Breast epithelium (tissue), 4 donors: ENCODE data around the gene SMYD2. TPM values are rescaled to one million over a fixed set of nuclear protein-coding genes. Genes with fewer than 3 reads are reported as not detected.
"Not testable (repeated sequence)": the region's sequence is repeated elsewhere in the genome, so short reads cannot be mapped to it uniquely, and the experiment has no call there.

Source experiments
- DNase-seq, 2 donors: peaks; one replicate each; pipeline ENCODE4 v3.0.0-alpha.2; 2019; ENCODE audit warnings: low spot score in 2 of 2
- H3K27ac ChIP-seq, 2 donors: fragments of 200-600 bp; sonication (generic) in 1 of 2; one replicate each; pipeline ENCODE4 v1.5.1; 2016 to 2019; ENCODE audit warnings: mild to moderate bottlenecking in 1 of 2
- H3K27me3 ChIP-seq, 2 donors: fragments of 200-600 bp; sonication (generic) in 1 of 2; one replicate each; pipeline versions ENCODE4 v1.5.1 to v1.6.0; 2017 to 2019; ENCODE audit warnings: control low read depth in 1 of 2, mild to moderate bottlenecking in 1 of 2
- H3K36me3 ChIP-seq: fragments of 200-600 bp; one replicate; pipeline ENCODE4 v1.5.1; 2019
- H3K4me1 ChIP-seq, 2 donors: fragments of 200-600 bp; sonication (generic); one replicate each; pipeline ENCODE4 v1.5.1; 2016 to 2019; ENCODE audit warnings: control low read depth in 1 of 2
- H3K4me3 ChIP-seq, 3 donors: fragments of 200-600 bp; sonication (generic); 1 replicate in 2 of 3; 2 replicates in 1 of 3; pipeline ENCODE4 v1.5.1; 2016 to 2019; ENCODE audit warnings: mild to moderate bottlenecking in 3 of 3, moderate library complexity in 2 of 3
- H3K9me3 ChIP-seq, 2 donors: fragments of 200-600 bp; sonication (generic) in 1 of 2; one replicate each; pipeline ENCODE4 v1.5.1; 2016 to 2019; ENCODE audit warnings: control low read depth in 1 of 2
- POLR2A ChIP-seq: fragments of 450-650 bp; IDR thresholded peaks from one replicate; pipeline ENCODE4 v1.6.1; 2016; ENCODE audit warnings: antibody characterized with exemption, mild to moderate bottlenecking, moderate library complexity
- POLR2AphosphoS5 ChIP-seq, 3 donors: sonication (generic); formaldehyde crosslinking; IDR thresholded peaks; one replicate each; pipeline ENCODE4 v1.6.1; 2017; ENCODE audit warnings: antibody characterized with exemption in 3 of 3
- intact Hi-C: fragments of 100-400 bp; cut with DNase I; formaldehyde crosslinking; loops from one replicate; pipeline ENCODE4 v1.15.1; 2023; ENCODE audit warnings: low total_unique reads
- total RNA-seq, 3 donors: library from RNA; depleted of rRNA; stranded (reverse); fragments of >200 nt; gene quantifications; one replicate each; pipeline ENCODE4 v1.1.0, GENCODE V29; 2016
- TF ChIP-seq, protein P1 (sequence below), 3 donors: fragments of 450-650 bp; IDR thresholded peaks; one replicate each; pipeline ENCODE4 v1.5.1; 2016 to 2017; ENCODE audit warnings: antibody characterized with exemption in 3 of 3, mild to moderate bottlenecking in 3 of 3, moderate library complexity in 3 of 3

Gene SMYD2
- total RNA-seq, 3 donors from 2014 or later: 30.9 to 37.3 (median 37.0) TPM

GRCh38 chr1:214271174-214271858 lies 9.6 kb upstream of the SMYD2 start:
- no peaks in the 10 kb centered on the region for H3K4me1 ChIP-seq
- TF ChIP-seq POLR2A (no peak), POLR2AphosphoS5 (IDR thresholded peaks at IDR 0.05) (no peak)
- TF ChIP-seq, protein P1, sequence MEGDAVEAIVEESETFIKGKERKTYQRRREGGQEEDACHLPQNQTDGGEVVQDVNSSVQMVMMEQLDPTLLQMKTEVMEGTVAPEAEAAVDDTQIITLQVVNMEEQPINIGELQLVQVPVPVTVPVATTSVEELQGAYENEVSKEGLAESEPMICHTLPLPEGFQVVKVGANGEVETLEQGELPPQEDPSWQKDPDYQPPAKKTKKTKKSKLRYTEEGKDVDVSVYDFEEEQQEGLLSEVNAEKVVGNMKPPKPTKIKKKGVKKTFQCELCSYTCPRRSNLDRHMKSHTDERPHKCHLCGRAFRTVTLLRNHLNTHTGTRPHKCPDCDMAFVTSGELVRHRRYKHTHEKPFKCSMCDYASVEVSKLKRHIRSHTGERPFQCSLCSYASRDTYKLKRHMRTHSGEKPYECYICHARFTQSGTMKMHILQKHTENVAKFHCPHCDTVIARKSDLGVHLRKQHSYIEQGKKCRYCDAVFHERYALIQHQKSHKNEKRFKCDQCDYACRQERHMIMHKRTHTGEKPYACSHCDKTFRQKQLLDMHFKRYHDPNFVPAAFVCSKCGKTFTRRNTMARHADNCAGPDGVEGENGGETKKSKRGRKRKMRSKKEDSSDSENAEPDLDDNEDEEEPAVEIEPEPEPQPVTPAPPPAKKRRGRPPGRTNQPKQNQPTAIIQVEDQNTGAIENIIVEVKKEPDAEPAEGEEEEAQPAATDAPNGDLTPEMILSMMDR (IDR thresholded peaks at IDR 0.05): no peak
- intact Hi-C loops: no loop called here
- no peaks in the 10 kb centered on the region for H3K36me3 ChIP-seq
- no peaks in the 10 kb centered on the region for H3K27me3 ChIP-seq
- DNase-seq: no peak
- no peak overlapping the region for H3K4me3 ChIP-seq
- no peaks in the 10 kb centered on the region for H3K9me3 ChIP-seq
- H3K27ac ChIP-seq: no peak overlapping the region

DNA sequence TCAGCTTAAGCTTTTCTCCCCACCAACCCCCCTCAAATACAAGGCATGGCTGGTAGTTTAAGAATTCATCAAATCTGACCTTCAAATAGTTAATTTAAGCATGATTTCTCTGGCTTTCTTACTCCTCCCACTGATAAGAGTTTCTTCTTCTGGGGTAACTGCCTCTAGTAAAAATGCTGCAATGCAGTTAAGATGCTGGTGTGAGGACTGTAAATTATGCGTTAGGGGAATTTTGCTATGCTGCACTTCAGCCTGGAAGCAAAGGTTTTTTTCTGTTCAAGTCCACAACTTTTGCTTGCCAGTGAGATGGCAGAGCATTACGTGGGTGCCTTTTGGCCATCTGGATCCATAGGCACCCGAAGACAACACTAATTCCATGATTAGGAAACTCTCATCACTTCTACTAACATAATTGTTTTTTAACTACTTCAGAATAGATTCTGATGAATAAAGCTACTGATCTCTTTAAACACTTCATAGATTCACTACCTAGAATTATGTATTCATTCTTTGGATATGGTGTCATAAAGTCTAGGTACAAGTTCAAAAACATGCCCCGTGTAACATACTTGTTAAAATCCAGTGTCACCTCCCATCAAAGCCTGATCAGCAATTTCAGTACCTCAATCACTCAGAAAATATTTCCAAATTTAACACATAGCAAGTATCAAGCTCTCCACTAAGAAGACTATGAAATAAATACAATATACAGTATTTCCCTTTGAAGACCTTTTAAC lies 8.8 kb upstream of the SMYD2 start:
- no peak for DNase-seq
- Histone ChIP-seq H3K9me3 (no peaks in the 10 kb centered on the region), H3K4me3 (no peak overlapping the region), H3K27me3 (no peaks in the 10 kb centered on the region), H3K4me1 (no peaks in the 10 kb centered on the region), H3K36me3 (no peaks in the 10 kb centered on the region), H3K27ac (no peak overlapping the region)
- intact Hi-C loops: no loop called here
- no peak for TF ChIP-seq POLR2AphosphoS5 (IDR thresholded peaks at IDR 0.05)
- TF ChIP-seq, protein P1 (IDR thresholded peaks at IDR 0.05): no peak
- TF ChIP-seq POLR2A: no peak

GRCh38 chr1:214272964-214273533 lies 7.9 kb upstream of the SMYD2 start:
- H3K9me3 ChIP-seq: no peaks in the 10 kb centered on the region
- intact Hi-C loops: no loop called here
- TF ChIP-seq POLR2AphosphoS5 (IDR thresholded peaks at IDR 0.05) (no peak), POLR2A (no peak)
- TF ChIP-seq, protein P1 (IDR thresholded peaks at IDR 0.05): no peak
- H3K27ac ChIP-seq: no peak overlapping the region
- no peak overlapping the region for H3K4me3 ChIP-seq
- DNase-seq: no peak
- H3K4me1 ChIP-seq: no peaks in the 10 kb centered on the region
- H3K36me3 ChIP-seq: no peaks in the 10 kb centered on the region
- H3K27me3 ChIP-seq: no peaks in the 10 kb centered on the region

GRCh38 chr1:214275700-214276099 lies 5.3 kb upstream of the SMYD2 start:
- H3K9me3 ChIP-seq, H3K4me3 ChIP-seq, DNase-seq, intact Hi-C loops, H3K27me3 ChIP-seq, H3K27ac ChIP-seq, H3K4me1 ChIP-seq, H3K36me3 ChIP-seq: not testable (repeated sequence)

DNA sequence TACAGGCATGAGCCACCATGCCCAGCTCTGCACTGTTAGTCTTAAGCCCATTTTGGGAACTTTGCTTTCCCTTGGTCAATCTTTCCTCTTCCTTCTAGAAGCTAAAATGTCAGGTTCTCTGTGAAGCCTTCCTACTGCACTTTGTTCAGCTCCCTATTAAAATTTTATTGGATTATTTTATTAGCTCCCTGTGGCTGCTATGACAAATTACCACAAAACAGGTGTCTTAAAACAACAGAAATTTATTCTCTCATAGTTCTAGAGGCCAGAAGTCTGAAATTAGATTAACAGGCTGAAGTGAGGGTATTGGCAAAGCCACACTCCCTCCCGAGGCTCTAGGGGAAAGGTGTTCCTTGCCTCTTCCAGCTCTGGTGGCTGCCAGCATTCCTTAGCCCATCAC lies 4.2 kb upstream of the SMYD2 start:
- no peak overlapping the region for H3K27ac ChIP-seq
- intact Hi-C loops: no loop called here
- DNase-seq: no peak
- no peaks in the 10 kb centered on the region for H3K27me3 ChIP-seq
- no peaks in the 10 kb centered on the region for H3K36me3 ChIP-seq
- no peaks in the 10 kb centered on the region for H3K4me1 ChIP-seq
- TF ChIP-seq POLR2AphosphoS5 (IDR thresholded peaks at IDR 0.05) (no peak), POLR2A (no peak)
- TF ChIP-seq, protein P1 (IDR thresholded peaks at IDR 0.05): no peak
- H3K9me3 ChIP-seq: no peaks in the 10 kb centered on the region
- H3K4me3 ChIP-seq: no peak overlapping the region
